ENCODE data around the gene CD4.

DNA sequence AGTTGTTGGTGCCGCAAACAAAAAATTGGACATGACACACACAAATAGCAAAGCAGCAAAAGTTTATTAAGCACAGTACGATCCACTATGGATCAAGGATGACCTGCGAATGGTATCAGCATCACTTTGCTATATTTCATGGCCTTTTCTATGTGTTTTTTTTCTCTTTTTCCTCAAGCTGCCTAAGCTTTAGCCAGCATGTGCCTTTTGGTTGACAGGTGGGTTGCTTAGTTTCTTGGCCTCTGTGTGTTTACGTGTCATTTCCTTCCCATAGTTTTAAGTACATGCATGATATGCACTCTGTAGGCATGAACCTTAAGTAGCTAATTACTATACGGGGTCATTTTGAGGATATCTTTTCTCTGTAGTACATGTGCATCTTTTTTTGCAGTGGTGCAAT is 9.8 kb downstream of the CD4 start:
- TF ChIP-seq GATA2 (IDR thresholded peaks at IDR 0.05; ENCODE audit: low read depth, low read length) (no peak), GATA3 (IDR thresholded peaks at IDR 0.05; ENCODE audit: low read depth, low read length) (no peak)

All from SH-SY5Y (cell line).